GM19372 (cell line): Measurements from ENCODE around the gene FHIP1B.

Source experiments
- ATAC-seq: cut with Tn5 transposase; IDR thresholded peaks from one replicate; pipeline ENCODE4 v1.9.1; 2021; ENCODE audit warnings: mild to moderate bottlenecking, low read depth, moderate library complexity; ENCODE audit not compliant: unreplicated experiment

FHIP1B gene

GRCh38 chr11:6240781-6241180, 6.3 kb upstream of the FHIP1B start:
- ATAC-seq, result no peak

GRCh38 chr11:6240139-6240538, 5.7 kb upstream of the FHIP1B start:
- no peak for ATAC-seq

GRCh38 chr11:6238902-6239301, 4.5 kb upstream of the FHIP1B start, which contains the start of gene CNGA4:
Gene CNGA4, plus strand, starts transcription at chr11:6239089. Its CDS starts 118 bp downstream, at chr11:6239207.
- no peak for ATAC-seq

GRCh38 chr11:6237761-6238302, 3.4 kb upstream of the FHIP1B start:
- ATAC-seq, result no peak

DNA sequence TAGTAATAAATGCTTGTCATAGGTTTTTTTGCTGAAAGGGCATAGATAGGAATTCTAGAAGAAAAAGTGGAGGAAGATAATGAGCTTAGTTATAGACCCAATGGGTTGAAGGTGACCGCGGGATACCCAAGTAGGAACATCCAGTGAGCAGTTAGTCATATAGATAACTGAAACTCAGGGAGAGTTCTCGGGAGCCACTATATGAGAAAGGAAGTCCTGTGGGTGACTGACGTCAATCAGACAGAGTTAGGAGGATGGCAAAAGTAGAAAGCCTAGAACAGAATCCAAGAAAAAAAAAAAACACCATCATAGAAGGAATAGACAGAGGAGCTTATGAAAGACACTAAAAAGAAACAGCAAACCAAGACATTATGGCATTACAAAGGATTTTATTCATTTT, 2.8 kb upstream of the FHIP1B start:
- ATAC-seq, result no peak

DNA sequence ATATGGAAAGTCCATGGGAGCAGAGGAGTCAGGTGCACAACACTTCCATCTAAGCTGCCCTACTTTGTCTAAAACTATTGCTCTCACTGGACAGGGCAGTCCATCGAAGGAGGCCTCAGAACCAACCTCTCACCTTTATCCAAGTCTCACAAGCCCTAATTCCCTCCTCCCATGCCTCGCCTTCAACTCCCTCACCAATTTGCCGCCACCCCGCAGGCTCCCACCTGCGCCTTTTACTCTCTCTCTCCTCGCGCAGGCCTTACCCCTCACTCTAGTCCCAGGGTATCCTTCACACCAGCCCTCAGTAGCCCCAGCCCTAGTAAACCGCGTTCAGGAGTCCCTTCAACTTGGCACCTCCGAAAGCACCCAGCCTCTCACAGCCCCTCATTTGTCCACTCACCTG, 451 bp downstream of the FHIP1B start:
- no peak for ATAC-seq

DNA sequence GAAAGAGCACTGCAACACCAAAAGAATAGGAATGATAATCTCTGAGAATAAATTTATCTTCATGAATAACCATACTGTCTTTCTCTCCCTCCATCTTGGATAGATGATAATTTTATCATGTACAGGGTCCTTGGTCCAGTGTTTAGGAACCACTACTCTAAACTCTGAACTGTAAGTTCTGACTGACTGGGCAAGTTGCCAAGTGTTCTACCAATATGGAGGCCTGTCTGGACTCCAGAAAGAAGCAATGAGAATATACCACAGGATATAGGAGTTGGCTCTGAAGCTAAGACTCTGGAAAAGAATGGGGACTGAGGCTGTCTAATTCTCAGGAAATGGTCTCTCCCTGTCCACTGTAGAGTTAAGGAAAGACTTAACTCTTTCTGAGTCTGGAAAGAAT, 1.5 kb downstream of the FHIP1B start:
- no peak for ATAC-seq

- ATAC-seq, result no peak
Observed at GRCh38 chr11:6229911-6230310, 4.5 kb downstream of the FHIP1B start.

- ATAC-seq, result no peak
Observed at GRCh38 chr11:6228520-6228919, 5.9 kb downstream of the FHIP1B start.

GRCh38 chr11:6225896-6226295, 8.5 kb downstream of the FHIP1B start:
- no peak for ATAC-seq

DNA sequence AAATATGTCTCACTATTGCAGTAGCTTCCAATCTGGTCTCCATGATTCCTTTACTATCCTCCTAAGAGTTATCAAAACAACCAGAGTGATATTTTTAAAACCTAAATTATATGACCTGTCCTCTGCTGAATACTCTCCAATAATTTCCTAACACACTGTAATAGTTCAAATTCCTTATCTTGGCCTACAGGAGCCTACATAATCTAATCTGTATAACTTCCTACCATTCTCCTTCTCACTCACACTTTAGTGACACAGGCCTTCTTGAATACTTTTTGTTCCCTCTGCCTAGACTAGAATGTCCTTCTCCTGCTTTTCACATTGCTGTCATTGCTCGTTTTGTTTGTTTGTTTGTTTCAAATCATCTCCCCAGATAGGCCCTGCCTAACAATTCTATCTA, 9.4 kb downstream of the FHIP1B start:
- ATAC-seq, result no peak

DNA sequence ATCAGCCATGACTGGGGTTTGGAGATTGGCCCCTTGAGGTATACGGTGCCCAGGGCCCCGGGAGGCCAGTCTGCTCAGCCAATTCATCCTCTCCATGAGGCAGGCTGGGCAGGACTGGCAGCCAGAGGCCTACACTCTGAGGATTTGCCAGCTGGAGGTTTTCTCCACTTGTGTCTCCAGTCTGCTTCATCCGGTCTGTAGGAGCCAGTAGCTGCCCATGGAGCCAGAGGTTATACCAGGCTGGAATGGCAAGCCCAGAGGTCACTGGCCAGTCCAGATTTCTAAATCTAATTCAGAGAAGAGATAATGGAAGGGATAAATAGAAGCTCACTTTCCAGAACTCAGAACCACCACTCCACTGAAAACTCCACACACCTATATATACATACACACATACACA, 10.0 kb downstream of the FHIP1B start:
- no peak for ATAC-seq

DNA sequence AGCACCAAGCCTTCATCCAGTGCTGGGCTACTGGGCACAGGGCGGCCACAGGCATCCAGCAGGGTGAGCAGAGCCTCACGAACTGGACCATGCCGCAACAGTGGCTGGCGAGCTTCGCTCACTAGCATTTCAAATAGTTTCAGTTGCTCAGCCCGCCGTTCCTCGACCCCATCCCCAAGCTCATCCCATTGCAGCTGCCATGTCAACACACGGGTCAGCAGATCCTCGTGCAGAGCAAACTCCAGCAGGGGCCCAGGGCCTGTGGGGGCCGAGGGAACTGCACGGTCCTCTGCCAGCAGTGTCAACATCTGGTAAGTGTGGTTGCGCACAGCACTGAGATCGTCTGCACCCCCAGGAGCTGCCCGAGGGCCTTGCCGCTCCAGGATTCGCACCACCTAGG, 10.6 kb downstream of the FHIP1B start:
- no peak for ATAC-seq

DNA sequence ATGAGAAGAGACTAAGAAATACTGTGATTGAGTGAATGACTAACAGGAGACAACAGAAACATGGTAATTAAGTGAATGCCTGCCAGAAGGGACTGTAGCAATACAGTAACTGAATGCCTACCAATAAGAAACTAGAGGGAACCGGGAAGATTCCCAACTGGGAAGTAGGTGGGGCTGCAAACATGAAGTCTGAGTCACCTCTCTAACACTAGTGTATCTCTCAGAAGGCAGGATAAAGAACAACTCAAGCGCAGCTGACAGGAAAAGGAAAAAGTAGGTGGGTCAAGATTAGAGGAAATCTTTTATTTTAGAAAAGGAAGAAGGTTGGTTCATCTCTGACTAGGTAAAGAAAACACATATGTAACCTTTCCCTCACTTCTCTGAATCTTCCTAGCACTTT, 15.1 kb downstream of the FHIP1B start:
- ATAC-seq, result no peak

- ATAC-seq, result no peak
Observed at GRCh38 chr11:6217722-6218121, 16.7 kb downstream of the FHIP1B start.

- no peak for ATAC-seq
Observed at GRCh38 chr11:6216501-6216900, 17.9 kb downstream of the FHIP1B start.

DNA sequence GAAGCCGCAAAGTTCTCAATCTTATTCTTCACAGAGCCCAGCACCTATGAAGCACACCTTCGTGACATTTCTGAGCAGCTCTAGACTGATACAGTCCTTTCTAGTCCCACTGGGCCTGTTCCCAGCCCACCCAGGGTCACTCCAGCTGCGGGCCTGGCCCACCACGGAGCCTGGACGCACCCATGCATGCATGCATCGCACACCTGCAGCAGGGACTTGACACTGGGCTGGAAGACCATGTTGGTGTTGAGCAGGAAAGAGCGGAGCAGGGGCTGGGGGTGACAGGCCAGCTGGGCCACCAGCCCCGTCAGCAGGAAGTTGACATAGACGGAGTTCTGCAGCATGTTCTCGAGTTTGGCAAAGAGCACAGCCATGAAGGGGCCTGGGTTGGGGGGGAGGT, 19.9 kb downstream of the FHIP1B start:
- ATAC-seq, result no peak

GRCh38 chr11:6210274-6210955, 24.0 kb downstream of the FHIP1B start:
- ATAC-seq, result no peak

GRCh38 chr11:6209801-6210200, 24.6 kb downstream of the FHIP1B start:
- ATAC-seq, result no peak

DNA sequence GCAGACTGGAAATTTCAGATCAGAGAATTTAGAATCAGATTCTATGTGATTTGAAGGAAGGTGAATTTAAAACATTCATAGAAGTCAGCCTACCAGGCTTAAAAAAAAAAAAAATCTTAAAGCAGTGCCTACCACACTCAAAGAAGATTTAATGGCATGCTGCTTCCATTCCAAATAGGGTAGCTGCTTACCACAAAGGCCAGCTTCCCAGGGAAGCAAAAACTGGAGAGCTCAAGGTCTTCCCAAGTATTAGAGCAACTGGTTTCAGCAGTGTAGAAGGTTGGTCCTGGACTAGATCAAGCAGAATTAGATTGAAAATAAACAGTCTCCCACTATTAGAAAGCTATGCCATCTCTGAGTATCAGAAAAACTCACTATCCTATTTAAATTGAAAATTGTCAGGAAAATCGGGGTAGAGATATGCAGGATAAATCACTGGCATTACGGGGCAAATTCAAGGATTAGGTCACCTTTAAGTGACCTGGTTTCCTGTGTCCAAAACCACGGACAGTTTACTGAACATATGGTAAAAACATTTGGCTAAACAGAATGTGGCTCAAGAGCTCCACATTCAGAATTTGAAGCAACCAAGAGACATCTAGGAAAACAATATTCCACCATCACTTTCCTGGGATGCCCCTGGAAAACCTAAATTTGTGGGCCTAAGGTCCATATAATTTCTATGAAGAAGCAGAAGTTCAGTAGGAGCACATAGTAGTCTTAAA, 27.8 kb downstream of the FHIP1B start:
- ATAC-seq, result no peak

GRCh38 chr11:6205366-6205765, 29.1 kb downstream of the FHIP1B start, which contains the start of gene C11orf42:
Gene C11orf42, plus strand, starts transcription at chr11:6205557. Its CDS starts 59 bp downstream, at chr11:6205616.
- ATAC-seq, result no peak

DNA sequence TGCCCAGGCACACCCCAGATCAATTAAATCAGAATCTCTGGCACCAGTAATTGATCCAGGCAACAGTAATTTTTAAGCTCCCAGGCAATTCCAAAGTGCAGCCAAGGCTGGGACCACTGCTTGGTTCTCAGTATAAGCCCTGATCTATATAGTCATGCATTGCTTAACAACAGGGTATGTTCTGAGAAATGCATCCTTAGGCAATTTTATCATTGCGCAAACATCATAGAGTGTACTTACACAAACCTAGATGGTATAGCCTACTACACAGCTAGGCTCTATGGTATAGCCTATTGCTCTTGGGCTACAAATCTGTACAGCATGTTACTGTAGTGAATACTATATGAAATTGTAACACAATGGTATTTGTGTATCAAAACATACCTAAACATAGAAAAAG, 29.7 kb downstream of the FHIP1B start:
- ATAC-seq, result no peak
